Glutamatergic neuron (in vitro differentiated cells): ENCODE data around the gene CDK5RAP2. TPM values are rescaled to one million over a fixed set of nuclear protein-coding genes. Genes with fewer than 3 reads are reported as not detected.

Source experiments
- DNase-seq: peaks from one replicate; pipeline ENCODE4 v3.0.0; 2022
- H3K27ac Mint-ChIP-seq: one replicate; pipeline ENCODE4 v1.8.0; 2020; ENCODE audit warnings: mild to moderate bottlenecking, mixed read lengths, inconsistent platforms; ENCODE audit not compliant: unreplicated experiment
- H3K27me3 Mint-ChIP-seq: one replicate; pipeline ENCODE4 v1.8.0; 2020; ENCODE audit warnings: mild to moderate bottlenecking, moderate library complexity, mixed read lengths, inconsistent platforms; ENCODE audit not compliant: unreplicated experiment
- H3K36me3 Mint-ChIP-seq: one replicate; pipeline ENCODE4 v1.8.0; 2020; ENCODE audit warnings: mild to moderate bottlenecking, mixed read lengths, inconsistent platforms; ENCODE audit not compliant: unreplicated experiment
- H3K4me1 Mint-ChIP-seq: one replicate; pipeline ENCODE4 v1.8.0; 2020; ENCODE audit warnings: mild to moderate bottlenecking, low read depth, mixed read lengths, inconsistent platforms; ENCODE audit not compliant: unreplicated experiment
- H3K4me3 Mint-ChIP-seq: one replicate; pipeline ENCODE4 v1.8.0; 2020; ENCODE audit warnings: mild to moderate bottlenecking, mixed read lengths, inconsistent platforms; ENCODE audit not compliant: unreplicated experiment
- H3K9me3 Mint-ChIP-seq: one replicate; pipeline ENCODE4 v1.8.0; 2020; ENCODE audit warnings: mild to moderate bottlenecking, moderate library complexity, mixed read lengths, inconsistent platforms; ENCODE audit not compliant: unreplicated experiment
- CTCF ChIP-seq: fragments of 200-600 bp; sonication (generic); IDR thresholded peaks from one replicate; pipeline ENCODE4 v1.5.0; 2021; ENCODE audit not compliant: partially characterized antibody, unreplicated experiment
- total RNA-seq: library from RNA; stranded (reverse); fragmentation: NEBNext Ultra II Directional; extraction: Animal tissue kit (Norgen Biotek cat#: 25700); gene quantifications from one replicate; pipeline ENCODE4 v1.2.1, GENCODE V29; 2021; ENCODE audit not compliant: unreplicated experiment

Gene CDK5RAP2
- total RNA-seq, 1 donor from 2014 or later = 53.2 TPM

DNA sequence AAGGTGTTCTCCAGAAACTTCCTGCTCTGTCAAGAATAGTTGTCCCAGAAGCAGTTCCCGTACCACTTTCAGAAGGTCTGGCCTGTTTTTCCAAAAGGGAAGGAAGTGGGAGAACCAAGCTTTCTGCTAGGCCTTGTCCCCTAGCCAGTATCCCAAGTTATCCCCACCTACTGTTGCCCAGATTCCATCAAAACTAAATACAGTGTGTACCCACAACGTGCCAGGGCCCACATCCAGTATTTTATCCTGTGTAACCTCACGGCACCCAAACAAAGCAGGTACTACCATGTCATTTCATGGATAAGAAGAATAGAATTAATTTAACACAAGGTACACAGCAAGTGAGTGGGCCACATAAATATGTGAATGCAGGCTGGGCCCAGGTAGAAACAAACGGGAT is 126.2 kb downstream of the CDK5RAP2 start:
- Mint-ChIP-seq H3K27ac (no peak overlapping the region), H3K9me3 (peaks cover 1% of the 10 kb centered on the region), H3K27me3 (peaks cover 2% of the 10 kb centered on the region), H3K4me1 (no peaks in the 10 kb centered on the region), H3K36me3 (peaks cover 5% of the 10 kb centered on the region), H3K4me3 (no peak overlapping the region)
- DNase-seq = no peak
- no peak for TF ChIP-seq CTCF

DNA sequence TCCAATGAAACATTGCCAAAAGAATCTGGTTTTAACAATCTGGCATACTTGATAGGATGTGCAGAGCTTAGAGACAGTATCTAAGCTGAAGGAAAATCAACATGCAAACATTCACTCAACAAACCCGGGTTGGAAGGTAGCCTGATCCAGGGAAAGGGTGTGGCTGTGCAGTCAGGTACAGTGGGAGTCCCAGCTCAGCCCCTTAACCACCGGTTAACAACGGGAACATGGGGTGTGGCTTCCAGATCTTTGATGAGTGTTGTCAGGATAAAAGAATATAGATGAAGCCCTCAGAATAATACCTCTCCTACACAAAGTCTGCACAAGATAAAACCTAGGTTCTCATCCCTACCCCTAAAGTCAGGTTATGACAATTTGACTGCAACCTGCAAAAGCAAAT is 127.3 kb downstream of the CDK5RAP2 start:
- peaks cover 2% of the 10 kb centered on the region for H3K27me3 Mint-ChIP-seq

DNA sequence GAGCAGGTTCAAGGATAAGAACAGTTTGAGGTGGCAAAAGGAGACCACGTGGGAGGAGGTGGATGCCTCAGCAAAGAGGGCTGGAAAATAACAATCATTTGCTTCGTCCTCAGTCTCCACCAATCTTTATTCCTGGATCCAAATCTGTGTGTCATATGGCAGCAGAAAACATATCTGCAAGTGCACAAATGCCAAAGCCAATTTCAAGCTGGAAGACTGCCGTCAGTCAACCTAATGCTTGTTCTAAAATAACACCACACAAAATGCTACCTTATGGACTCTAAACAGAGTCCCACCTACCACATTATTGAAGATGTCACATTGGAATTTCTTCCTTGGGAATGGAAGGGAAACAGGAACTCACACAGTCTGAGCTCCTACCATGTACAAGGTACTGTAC is 129.1 kb downstream of the CDK5RAP2 start:
- Mint-ChIP-seq H3K36me3 (peaks cover 5% of the 10 kb centered on the region), H3K27me3 (peaks cover 2% of the 10 kb centered on the region), H3K9me3 (peaks cover 1% of the 10 kb centered on the region), H3K4me3 (no peak overlapping the region), H3K27ac (no peak overlapping the region), H3K4me1 (no peaks in the 10 kb centered on the region)
- no peak for TF ChIP-seq CTCF
- no peak for DNase-seq

More for the DNA sequence above, 127.3 kb downstream of the CDK5RAP2 start:
- Mint-ChIP-seq H3K9me3 (peaks cover 1% of the 10 kb centered on the region), H3K4me1 (no peaks in the 10 kb centered on the region), H3K27ac (no peak overlapping the region), H3K36me3 (peaks cover 5% of the 10 kb centered on the region), H3K4me3 (no peak overlapping the region)
- DNase-seq = no peak
- TF ChIP-seq CTCF = no peak

GRCh38 chr9:120449566-120449965 is 130.4 kb downstream of the CDK5RAP2 start:
- no peak overlapping the region for H3K27ac Mint-ChIP-seq
- no peak for TF ChIP-seq CTCF
- H3K27me3 Mint-ChIP-seq = peaks cover 2% of the 10 kb centered on the region
- no peaks in the 10 kb centered on the region for H3K36me3 Mint-ChIP-seq
- no peaks in the 10 kb centered on the region for H3K4me1 Mint-ChIP-seq
- no peak overlapping the region for H3K4me3 Mint-ChIP-seq
- no peak for DNase-seq
- peaks cover 1% of the 10 kb centered on the region for H3K9me3 Mint-ChIP-seq

- no peak overlapping the region for H3K4me3 Mint-ChIP-seq
- no peaks in the 10 kb centered on the region for H3K36me3 Mint-ChIP-seq
- no peak for DNase-seq
- H3K27me3 Mint-ChIP-seq = peaks cover under 1% of the 10 kb centered on the region
- peaks cover under 1% of the 10 kb centered on the region for H3K9me3 Mint-ChIP-seq
- no peak overlapping the region for H3K27ac Mint-ChIP-seq
- no peaks in the 10 kb centered on the region for H3K4me1 Mint-ChIP-seq
- TF ChIP-seq CTCF = no peak
Measured at GRCh38 chr9:120447959-120448500, 131.9 kb downstream of the CDK5RAP2 start.
